ENCODE results near the gene TPD52L1.

DNA sequence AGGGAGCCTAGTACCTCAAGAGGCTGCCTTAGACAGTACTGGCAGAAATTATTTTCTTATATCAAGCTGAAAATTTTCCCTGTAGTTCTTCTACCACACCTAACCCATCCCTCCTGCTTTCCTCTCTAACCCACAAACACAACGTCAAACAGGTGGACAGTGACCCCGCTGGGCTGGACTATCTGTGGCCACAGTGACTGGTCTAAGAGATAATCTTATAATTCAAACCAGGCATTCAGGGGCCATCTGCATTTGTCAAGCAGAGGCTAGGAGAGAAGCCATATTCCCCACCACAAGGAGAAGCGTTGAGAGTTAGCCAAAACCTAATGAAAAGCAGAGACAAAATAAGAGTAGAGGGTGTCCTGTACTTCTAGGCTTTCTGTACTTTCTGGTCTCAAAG is 140.0 kb downstream of the TPD52L1 start:
- TF ChIP-seq GATA2 (IDR thresholded peaks at IDR 0.05; ENCODE audit: low read depth, low read length), result peak; percentile 53; the same call in 1 of the 2 replicates
- TF ChIP-seq GATA3 (IDR thresholded peaks at IDR 0.05; ENCODE audit: low read depth, low read length), result no peak

All from SH-SY5Y (cell line).